OCI-LY1 (cell line): Measurements from ENCODE around the gene PI4KA.

Experiments used
- H2AFZ ChIP-seq: fragments of 200-600 bp; sonication (generic), shearing (Covaris generic); 2 replicates; pipeline ENCODE4 v1.6.0; 2014; ENCODE audit warnings: antibody characterized with exemption, mild to moderate bottlenecking, low read length
- H3F3A ChIP-seq: fragments of 200-600 bp; sonication (generic), shearing (Covaris generic); 2 replicates; pipeline ENCODE4 v1.6.0; 2014; ENCODE audit warnings: mild to moderate bottlenecking, antibody characterized with exemption, low read length, moderate library complexity; ENCODE audit not compliant: insufficient read depth
- H3K27ac ChIP-seq: fragments of 200-600 bp; sonication (generic); 2 replicates; pipeline ENCODE4 v1.5.1; 2014; ENCODE audit warnings: low read length, mixed run types, mild to moderate bottlenecking, low read depth; ENCODE audit not compliant: poor library complexity, severe bottlenecking
- H3K27me3 ChIP-seq: fragments of 200-600 bp; sonication (generic); 2 replicates; pipeline ENCODE4 v1.6.0; 2014; ENCODE audit warnings: antibody characterized with exemption, mild to moderate bottlenecking, low read length, moderate library complexity; ENCODE audit not compliant: insufficient read depth
- H3K36me3 ChIP-seq: fragments of 200-600 bp; sonication (generic); 2 replicates; pipeline ENCODE4 v1.6.1; 2014; ENCODE audit warnings: mild to moderate bottlenecking, antibody characterized with exemption, low read length, moderate library complexity, mixed read lengths; ENCODE audit not compliant: insufficient read depth
- H3K4me1 ChIP-seq: fragments of 200-600 bp; sonication (generic); 2 replicates; pipeline ENCODE4 v1.5.1; 2014; ENCODE audit warnings: mild to moderate bottlenecking, low read length, moderate library complexity; ENCODE audit not compliant: insufficient read depth, severe bottlenecking
- H3K4me2 ChIP-seq: fragments of 200-600 bp; sonication (generic), shearing (Covaris generic); 2 replicates; pipeline ENCODE4 v1.6.1; 2014; ENCODE audit warnings: low read length
- H3K4me3 ChIP-seq: fragments of 200-600 bp; sonication (generic); 2 replicates; pipeline ENCODE4 v1.5.1; 2014; ENCODE audit warnings: low read length, low read depth, mild to moderate bottlenecking, mixed read lengths; ENCODE audit not compliant: poor library complexity, severe bottlenecking
- H3K79me2 ChIP-seq: fragments of 200-600 bp; shearing (Covaris generic); 2 replicates; pipeline ENCODE4 v1.6.1; 2016; ENCODE audit warnings: mixed run types, low read length, mixed read lengths; ENCODE audit not compliant: insufficient read depth
- H3K9ac ChIP-seq: fragments of 200-600 bp; sonication (generic), shearing (Covaris generic); 2 replicates; pipeline ENCODE4 v1.6.1; 2014; ENCODE audit warnings: mild to moderate bottlenecking, low read length, mixed read lengths
- H3K9me2 ChIP-seq: fragments of 200-600 bp; sonication (generic), shearing (Covaris generic); 2 replicates; pipeline ENCODE4 v1.6.1; 2014; ENCODE audit warnings: low read depth, mild to moderate bottlenecking, low read length, mixed read lengths
- H3K9me3 ChIP-seq: fragments of 200-600 bp; shearing (Covaris generic); 2 replicates; pipeline ENCODE4 v1.6.1; 2014; ENCODE audit warnings: low read length, mixed read lengths
- H4K20me1 ChIP-seq: fragments of 200-600 bp; sonication (generic), shearing (Covaris generic); 2 replicates; pipeline ENCODE4 v1.6.0; 2016; ENCODE audit warnings: mild to moderate bottlenecking, low read length; ENCODE audit not compliant: insufficient read depth
- CTCF ChIP-seq: fragments of 200-600 bp; sonication (generic), shearing (Covaris generic); IDR thresholded peaks from 2 replicates; pipeline ENCODE4 v1.5.1; 2017; ENCODE audit warnings: mild to moderate bottlenecking, antibody characterized with exemption, low read length, moderate library complexity, mixed read lengths
- EZH2 ChIP-seq: fragments of 200-600 bp; sonication (generic), shearing (Covaris generic); IDR thresholded peaks from 2 replicates; pipeline ENCODE4 v1.8.0; 2017; ENCODE audit warnings: borderline replicate concordance, mixed run types, mild to moderate bottlenecking, antibody characterized with exemption, low read length, moderate library complexity, mixed read lengths

PI4KA gene

GRCh38 chr22:20673295-20674195, 185.1 kb downstream of the PI4KA start:
- Histone ChIP-seq H3K9me3 (no peaks in the 10 kb centered on the region), H3K36me3 (no peaks in the 10 kb centered on the region), H3K4me1 (no peaks in the 10 kb centered on the region), H2AFZ (no peak overlapping the region), H4K20me1 (no peaks in the 10 kb centered on the region), H3K27me3 (no peaks in the 10 kb centered on the region), H3K79me2 (no peaks in the 10 kb centered on the region), H3K4me2 (no peak overlapping the region), H3K9me2 (no peaks in the 10 kb centered on the region), H3K9ac (no peak overlapping the region), H3K27ac (no peak overlapping the region), H3F3A (no peaks in the 10 kb centered on the region), H3K4me3 (no peak overlapping the region)
- TF ChIP-seq EZH2 (no peak), CTCF (no peak)

GRCh38 chr22:20672732-20673131, 185.9 kb downstream of the PI4KA start:
- H3K27ac ChIP-seq = no peak overlapping the region
- TF ChIP-seq EZH2 (no peak), CTCF (no peak)
- H3K4me3 ChIP-seq = no peak overlapping the region
- no peaks in the 10 kb centered on the region for H3K27me3 ChIP-seq
- no peaks in the 10 kb centered on the region for H4K20me1 ChIP-seq
- no peak overlapping the region for H2AFZ ChIP-seq
- H3K4me2 ChIP-seq = no peak overlapping the region
- H3K9me3 ChIP-seq = no peaks in the 10 kb centered on the region
- no peaks in the 10 kb centered on the region for H3F3A ChIP-seq
- H3K36me3 ChIP-seq = no peaks in the 10 kb centered on the region
- H3K9me2 ChIP-seq = no peaks in the 10 kb centered on the region
- H3K9ac ChIP-seq = no peak overlapping the region
- H3K4me1 ChIP-seq = no peaks in the 10 kb centered on the region
- H3K79me2 ChIP-seq = no peaks in the 10 kb centered on the region

GRCh38 chr22:20672082-20672424, 186.6 kb downstream of the PI4KA start:
- Histone ChIP-seq H3F3A (no peaks in the 10 kb centered on the region), H3K9me3 (no peaks in the 10 kb centered on the region), H3K9ac (no peak overlapping the region), H2AFZ (no peak overlapping the region), H3K27ac (no peak overlapping the region), H3K27me3 (no peaks in the 10 kb centered on the region), H3K9me2 (no peaks in the 10 kb centered on the region), H3K36me3 (no peaks in the 10 kb centered on the region), H3K4me1 (no peaks in the 10 kb centered on the region), H3K4me2 (no peak overlapping the region), H4K20me1 (no peaks in the 10 kb centered on the region), H3K79me2 (no peaks in the 10 kb centered on the region), H3K4me3 (no peak overlapping the region)
- TF ChIP-seq EZH2 (no peak), CTCF (no peak)
